Stimulated activated CD4-positive, alpha-beta T cell treated with anti-CD3 and anti-CD28 coated beads, TNF-alpha, amount 100 ng/mL, for 48 hours (primary cell): Measurements from ENCODE around the gene PLCB2.
A peak's percentile ranks its signal among the peaks of the same experiment; 100 is the strongest.

Experiments
- DNase-seq, 3 donors: peaks; one replicate each; pipeline ENCODE4 v3.0.0-alpha.2; 2020; ENCODE audit warnings: low read depth in 3 of 3

PLCB2 gene

DNA sequence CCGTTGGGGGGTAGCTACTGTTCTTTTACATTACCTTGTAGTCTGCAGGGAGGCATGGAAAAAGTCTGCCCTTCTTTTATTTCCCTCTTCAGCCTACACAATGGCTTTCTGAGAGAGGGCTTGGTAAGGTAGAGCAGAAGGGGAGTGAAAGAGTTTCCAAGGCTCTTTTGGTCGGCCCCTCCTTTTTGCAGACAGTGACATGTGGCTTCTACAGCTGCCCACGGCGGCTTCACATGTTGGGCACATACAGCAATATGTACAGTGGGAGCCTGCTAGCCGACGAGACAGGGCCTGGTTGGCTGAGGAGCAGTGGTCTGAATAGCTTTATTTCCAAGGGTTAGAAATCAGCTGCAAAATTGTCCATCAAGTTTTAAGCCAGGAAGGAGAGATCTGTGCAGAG lies 19.7 kb upstream of the PLCB2 start:
- no peak for DNase-seq

DNA sequence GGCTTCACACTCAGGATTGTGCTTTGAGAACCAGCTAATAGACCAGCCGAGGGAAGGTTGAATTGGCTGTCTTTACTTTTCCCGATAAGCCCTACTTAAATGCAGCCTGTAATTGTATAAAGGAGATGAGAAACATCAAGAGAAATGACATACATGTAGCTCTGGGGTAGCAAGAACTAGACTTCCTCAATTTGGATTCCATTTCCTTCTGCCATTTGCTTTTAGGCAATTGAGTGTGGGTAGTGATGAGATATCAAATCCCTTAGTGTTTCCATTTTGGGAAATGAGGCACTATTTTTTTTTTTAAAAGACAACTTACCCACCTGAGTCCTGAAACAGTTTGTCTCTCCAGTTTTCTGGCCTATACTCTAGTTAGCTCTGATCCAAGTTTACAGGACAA lies 18.0 kb upstream of the PLCB2 start:
- DNase-seq, result no peak

DNA sequence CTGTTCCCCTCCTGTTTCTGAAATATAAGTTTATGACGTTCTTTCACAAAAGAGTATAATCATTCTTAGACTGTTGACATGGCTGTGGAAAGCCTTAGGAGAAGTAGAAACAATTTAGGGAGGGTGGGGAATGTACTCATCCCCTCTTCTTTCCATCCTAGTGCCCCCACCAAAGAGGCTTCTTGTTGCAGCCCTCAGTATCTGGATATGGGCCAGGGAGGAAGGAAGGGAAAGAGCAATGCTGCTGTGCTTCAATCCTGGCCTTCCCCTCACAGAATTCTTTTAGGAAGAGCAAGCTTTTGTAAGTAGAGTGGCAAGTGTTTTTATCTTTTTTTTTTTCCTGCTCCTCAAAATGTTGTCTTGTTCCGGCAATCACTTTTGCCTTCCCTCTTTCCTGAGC lies 17.5 kb upstream of the PLCB2 start:
- no peak for DNase-seq

DNA sequence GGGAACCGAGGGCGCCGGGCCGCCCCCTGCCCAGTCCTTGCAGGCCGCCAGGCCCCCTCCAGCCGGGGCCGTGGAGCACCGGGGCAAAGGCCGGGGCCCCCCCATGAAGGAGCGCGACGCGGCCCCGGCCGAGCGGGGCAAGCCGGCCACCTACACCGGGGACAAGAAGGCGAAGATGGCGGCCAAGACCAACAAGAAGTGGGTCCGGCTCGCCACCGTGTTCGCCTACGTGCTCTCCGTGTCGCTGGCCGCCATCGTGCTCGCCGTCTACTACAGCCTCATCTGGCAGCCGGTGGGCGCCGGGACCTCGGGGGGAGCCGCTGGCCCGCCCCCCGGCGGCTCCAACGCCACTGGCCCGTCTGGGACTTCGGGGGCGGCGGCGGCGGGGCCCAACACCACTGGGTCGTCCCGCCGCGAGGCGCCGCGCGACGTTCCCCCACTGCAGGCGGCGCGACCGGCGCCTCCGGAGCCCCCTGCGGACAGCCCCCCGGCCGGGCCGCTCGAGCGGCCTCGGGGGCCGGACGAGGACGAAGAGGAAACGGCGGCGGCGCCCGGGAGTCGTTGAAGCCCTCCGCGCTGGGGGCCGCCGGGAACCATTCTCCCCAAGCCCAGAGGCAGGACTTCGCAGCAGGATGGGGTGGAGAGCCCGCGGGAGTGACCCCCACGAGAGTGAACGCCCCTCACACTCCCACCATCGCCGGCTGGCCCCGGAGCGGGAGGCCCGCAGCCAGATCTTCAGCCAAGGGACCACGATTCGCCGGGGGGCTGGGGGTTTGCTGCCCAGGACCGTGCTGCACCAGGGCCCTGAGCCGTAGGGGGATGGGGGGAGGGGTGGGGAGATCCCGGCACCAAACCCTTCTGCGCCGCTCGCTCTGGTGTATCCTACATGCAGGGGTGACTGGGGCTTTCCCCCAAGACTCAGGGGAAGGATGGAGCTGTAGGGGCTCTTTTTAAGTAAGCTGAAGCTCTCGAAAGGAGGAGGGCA lies 16.5 kb upstream of the PLCB2 start:
- DNase-seq, result no peak

DNA sequence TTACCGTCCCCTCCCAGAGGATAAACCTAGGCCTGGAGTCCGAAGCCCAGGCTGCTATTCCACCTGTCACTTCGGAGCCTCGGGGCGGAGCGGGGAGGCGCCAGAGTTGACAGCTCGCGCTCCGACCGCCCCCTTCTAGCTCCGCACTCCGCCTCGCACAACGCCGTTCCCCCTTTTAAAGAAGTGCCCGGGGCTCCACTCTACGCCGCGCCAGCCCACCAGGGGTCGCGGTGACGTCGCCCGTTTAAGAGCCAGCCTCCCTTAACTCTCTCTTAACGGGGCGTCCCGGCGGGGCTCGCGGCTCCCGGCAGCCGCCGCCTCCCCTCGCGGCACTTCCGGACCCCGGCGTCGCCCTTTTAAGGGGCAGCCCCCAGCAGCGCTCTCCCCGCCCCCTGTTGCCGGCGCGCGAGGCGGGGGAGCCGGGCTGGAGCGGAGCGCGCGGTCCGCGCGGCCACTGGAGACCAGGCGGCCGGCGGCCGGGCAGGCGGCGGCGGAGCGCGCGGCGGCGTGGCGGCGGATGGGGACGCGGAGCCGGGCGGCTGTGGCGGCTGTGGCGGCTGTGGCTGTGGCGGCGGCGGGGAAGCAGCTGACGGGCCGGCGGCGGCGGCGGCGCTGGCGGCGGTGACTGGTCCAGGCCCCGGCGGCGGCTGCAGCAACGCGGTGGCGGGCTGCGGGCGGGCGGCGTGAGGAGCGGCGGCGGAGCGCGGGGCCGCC lies 15.7 kb upstream of the PLCB2 start, which contains the start of gene INAFM2:
Gene INAFM2 (plus strand): TSS at position 454 of the 714 bp plus-strand sequence. CDS start 364 bp downstream, outside the sequence.
- peak; percentile 67 to 82 (median 76) for DNase-seq

DNA sequence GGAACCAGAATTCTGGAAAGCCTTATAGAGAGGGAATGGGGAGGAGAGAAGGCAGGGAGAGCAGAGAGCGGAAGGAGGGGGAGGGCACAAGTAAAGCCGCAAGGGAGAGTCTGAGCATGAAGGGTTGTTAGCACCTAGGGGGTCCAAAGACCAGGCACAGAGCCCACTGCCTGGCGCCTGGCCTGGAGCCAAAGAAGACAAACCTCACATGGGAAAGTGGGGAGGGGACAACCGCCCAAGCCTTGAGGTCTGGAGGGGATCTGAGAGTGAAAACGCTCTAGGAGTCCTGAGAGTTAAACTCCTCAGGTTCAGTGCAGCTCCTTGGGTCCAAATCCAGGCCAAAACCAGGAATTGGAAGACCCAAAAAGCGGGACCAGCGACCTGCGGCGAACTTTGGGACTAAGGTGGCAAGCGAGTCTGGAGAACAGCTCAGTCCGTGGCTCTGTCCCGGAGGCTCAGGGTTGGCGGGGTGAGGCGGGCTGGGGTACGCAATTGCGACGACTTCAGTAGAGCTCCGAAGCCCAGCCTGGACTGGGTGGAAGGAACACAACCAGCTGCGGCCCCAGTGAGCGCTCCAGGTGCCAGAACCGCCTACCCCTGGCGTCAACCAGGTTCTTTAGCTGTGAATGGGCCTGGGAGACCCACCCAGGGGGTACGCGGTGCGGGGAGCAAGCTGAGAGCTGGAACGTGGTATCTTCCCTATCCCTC lies 14.9 kb upstream of the PLCB2 start:
- DNase-seq, result no peak

DNA sequence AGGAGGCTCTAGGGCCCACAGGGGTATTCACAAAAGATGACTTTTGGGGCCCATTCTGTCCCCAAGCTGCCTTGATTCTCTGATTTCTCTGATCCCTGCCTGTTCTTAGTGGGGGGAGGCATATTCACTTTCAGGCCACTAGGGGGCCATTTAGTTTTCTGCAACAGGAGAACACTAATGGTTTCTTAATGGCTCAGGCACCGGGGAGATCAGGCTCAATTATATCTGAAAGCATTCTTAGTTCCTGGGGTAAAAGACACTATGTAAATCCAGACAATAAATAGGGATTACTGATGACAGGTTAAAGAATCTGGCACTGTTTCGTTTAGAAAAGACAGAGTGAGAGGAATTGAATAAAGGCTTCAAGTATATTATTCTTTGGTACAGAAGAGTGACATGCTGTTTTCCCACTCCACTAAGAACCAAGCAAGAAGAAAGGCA lies 13.2 kb upstream of the PLCB2 start:
- no peak for DNase-seq

DNA sequence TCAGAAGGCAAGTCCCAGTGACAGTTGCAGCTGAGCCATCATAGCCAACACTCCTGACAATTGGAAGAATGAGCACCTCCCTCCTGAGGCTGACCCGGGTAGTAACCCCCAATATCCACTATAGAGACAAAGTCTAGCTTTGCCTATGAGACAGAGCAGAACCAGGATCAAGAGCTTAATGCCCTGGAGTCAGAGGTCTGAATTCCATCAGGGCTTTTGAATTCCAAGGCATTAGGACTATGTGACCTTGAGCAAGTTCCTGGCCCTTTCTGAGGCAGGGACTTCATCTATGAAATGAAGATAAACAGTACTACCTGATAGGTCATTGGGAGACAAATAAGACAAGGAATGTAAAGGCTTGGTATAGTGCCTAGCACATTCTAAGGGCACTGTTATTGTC lies 12.7 kb upstream of the PLCB2 start:
- DNase-seq, result no peak

DNA sequence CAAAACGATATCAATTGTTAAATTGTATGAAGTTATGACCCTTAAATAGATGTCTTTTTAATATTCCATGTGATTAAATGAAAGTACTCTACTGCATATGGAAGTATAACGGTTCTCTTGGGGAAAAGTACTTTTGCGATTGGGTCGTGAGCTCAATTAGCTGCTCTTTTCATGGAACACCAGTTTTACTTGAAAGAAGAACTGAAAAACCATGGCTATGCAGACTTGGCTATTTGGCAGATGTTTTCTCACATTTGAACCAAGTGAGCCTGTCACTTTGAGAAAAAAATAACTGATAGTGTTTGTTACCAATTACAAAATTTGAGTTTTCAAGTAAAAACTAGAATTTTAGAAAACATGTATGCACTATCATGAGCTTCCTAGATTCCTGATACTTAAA lies 9.8 kb upstream of the PLCB2 start:
- DNase-seq, result no peak

DNA sequence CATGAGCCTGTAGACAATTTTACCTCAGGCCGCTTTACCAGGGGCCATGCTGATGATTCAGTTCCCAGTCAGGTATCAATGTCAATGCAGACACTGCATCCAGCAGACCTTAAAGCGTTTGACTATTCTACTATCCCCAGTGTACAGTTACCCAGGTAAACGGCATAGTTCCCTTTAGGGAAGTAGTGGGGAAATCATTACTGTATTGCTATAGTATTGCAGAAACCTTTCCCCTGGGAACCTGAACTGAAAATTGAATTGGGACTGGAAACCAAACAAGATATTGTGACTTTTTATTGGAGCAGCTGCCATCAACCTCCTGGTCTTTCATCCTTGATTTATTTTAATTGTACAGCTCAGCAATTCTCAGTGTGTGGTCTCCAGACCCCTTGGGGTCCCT lies 9.2 kb upstream of the PLCB2 start:
- DNase-seq, result no peak

DNA sequence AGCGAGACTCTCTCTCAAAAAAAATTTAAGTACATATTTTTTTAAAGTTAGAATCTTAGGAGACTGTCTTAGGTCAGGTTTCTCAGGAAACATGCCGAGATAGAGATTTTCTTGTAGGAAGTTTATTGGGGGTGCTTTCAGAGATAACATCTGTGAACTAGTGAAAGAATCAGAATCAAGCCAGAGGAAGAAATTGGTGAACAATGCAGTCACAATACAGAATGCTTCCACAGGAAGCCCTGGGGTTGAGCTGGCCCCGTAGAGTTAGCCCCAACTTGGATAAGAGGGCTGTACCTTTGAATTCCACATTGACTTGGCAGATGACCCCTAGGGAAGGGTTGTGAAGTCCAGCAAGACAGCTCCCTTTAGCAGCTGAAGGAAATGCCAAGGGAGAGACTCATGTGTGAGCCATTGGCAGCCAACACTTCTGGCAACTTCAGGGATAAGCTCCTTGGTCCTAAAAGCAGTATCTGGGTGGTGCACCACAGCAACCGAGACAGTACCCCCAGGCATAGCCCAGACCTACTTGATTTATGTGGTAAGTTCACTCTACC lies 7.1 kb upstream of the PLCB2 start:
- no peak for DNase-seq

DNA sequence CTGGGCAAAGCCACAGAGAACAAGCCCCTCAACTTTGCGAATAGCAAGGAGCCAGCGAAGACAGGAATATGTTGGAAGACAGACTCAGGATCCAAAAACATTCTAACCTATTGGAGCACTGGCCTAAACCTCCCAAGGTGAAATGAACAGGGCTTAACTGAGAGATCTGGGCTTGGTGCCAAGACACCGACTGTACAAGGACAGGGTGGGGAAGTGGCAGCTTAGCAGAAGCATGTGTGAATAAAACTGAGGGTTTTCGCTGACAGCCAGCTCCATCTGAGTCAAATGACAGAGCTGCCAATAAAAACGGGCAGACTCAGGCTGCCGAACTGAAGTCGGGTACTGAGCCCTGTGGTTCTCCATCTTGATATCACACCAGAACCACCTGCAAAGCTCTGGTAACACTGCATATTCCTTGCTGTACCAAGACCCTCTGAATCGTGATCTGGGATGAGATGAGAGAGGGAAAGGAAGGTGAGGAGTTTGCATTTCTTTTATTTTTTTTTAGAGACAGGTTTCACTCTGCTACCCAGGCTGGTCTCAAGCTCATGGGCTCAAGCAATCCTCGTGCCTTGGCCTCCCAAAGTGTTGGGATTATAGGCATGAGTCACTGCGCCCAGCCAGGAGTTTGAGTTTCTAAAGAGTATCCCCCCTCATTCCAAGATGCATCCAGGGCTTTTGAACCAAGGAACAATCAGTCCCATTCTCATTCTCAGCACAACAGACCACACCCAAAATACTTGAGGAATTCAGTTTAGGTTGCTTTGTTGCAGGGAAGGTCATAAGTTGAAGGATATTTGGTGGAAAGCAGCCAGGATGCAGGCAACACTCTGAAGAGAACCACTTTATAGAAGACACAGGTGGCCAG lies 6.0 kb upstream of the PLCB2 start:
- DNase-seq, result no peak

DNA sequence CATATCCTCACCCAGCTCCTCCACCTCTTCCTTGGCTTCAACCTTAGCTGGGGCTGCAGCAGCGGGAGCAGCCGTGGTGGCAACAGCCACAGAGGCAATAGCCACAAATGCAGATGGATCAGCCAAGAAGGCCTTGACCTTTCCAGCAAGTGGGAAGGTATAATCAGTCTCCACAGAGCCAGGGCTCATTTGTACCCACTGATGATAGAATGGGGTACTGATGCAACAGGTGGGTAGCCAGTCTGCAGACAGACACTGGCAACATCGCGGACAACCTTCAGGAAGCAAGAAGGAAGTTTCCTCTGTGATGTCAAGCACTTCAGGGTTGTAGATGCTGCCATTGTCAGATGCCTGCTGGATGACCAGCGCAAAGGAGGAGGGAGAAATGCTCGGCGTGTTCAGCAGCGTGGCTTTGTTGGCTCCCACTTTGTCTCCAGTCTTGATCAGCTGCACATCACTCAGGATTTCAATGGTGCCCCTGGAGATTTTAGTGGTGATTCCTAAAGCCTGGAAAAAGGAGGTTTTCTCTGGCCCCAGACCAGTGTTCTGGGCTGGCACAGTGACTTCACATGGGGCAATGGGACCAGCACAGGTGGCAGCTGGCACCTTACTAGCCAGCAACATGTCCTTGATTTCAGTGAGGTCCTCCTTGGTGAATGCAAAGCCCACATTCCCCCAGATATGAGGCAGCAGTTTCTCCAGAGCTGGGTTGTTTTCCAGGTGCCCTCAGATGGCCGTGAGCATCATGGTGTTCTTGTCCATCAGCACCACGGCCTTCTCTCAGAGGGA lies 4.8 kb upstream of the PLCB2 start:
- DNase-seq, result no peak

DNA sequence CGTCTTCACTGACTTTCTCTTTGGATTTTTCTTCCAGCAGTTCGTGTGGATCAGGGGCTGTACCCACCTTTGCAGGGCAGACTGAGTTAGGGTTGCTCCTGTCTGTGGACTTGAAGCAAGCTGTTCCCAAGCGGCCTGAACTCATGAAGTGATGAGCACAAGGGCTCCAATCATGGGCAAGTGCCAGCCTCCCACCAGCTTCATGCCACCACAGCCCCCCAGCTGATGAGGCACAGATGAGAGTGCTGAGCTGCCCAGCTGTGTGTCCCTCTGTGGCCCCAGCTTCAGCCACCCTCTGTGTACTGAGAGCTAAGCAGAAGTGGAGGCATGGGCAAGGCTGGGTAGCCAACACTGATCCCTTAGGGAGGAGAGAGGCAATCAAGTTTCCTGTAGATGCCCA lies 3.3 kb upstream of the PLCB2 start:
- no peak for DNase-seq

DNA sequence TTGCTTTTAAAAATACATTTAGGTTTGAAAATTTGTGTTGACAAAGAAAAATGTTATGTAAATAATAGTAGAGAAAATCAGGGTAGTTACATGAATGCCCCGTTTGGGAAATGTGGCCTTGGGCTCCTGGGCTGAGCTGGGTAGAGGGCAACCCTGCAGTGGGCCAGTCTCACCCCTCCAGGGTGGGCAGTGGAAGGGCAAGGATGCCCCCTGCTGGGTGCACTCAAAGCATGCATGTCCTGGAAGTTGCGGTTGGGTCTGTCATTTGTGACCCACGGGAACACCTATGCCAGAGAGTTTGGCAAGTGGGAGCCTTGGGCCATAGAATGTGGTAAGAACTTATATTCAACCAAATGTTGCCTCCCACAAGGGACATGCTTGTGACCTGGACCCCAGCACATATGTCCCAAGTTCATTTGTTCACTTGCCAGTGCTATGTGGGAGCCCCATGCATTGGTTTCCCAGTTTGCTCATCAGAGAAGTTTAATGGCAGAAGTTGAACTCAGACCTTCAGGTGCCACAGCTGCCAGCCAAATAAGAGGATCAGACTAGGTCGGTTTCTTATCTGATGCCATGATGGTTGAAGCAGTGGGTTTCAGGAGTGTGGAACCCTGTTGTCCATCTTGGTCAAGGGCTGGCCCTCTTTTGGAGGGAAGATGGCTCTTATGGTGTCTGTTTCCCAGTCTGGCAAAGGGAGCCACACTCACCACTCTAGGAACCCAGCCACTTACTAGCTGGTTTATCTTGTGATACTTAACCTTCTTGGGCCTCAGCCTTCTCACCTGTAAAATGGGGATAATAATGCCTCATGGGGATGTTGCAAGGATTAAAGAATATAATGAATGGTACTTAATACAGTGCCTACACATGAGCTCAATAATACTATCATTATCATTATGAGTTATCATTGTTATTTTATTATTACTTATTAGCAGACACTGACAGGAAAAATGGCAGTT lies 2.5 kb upstream of the PLCB2 start:
- peak in 2 of 3 donors; percentile 46 to 53 for DNase-seq

DNA sequence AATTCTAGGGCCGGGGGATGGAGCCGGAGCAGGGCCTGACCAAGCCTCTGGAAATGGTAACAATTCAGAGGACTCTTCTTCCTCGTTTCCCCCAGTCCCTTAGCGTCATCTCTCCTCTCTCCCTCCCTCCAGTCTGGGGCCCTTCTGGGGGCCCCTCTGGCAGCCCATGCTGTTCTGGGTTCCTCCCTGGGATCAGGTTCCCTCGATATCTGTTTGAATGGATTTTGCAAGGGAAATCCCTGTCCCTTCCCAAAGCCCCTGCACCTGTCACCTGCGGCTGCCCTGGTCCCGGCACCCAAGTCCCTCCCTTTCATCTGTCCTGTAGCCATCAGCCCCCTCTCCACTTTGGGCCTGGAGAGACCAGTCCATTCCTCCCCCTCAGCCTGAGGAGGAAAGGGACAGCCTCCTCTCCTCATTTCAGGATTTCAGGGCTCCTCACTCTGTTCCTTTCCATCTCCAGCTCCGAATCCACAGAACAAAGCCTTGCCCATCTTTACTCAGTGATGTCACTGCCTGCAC lies 1.7 kb upstream of the PLCB2 start:
- no peak for DNase-seq

DNA sequence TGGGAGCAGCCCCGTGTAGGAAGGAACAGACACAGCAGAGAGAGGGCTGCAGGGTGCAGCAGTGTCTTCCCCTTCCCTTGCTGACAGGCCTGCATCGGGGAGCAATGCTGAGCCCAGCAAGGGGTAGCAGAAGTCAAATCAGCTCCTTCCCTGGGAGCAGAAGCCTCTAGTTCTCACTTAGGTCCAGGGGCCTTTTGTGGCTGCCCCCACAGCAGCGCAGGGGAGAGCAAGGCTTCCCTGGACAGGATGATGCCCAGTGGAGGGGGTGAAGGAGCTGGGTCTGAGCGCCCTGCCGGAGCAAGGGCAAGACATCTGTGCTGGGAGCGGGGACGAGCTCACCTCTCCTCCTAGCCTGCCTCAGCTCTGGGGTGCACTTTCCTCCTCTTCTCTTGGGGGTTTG lies 827 bp downstream of the PLCB2 start:
- DNase-seq, result no peak

DNA sequence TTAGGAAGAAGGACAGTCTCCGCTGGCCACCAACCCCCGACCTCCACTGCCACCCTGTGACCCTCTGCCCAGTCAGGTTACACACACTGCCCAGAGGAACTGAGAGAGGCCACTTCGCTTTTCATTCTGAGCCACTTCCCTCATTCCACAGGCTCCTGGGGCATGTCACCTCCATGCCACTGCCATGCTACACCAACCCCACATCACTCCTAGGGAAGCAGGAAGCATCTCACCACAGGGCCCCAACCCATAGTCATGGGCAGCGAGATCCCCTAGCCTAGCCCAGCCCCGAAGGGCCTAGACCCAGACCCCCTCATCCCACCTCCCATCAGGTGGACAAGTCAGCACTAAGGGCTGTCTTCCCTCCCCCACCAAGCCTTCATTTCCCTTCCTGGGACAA lies 1.4 kb downstream of the PLCB2 start:
- DNase-seq, result no peak

DNA sequence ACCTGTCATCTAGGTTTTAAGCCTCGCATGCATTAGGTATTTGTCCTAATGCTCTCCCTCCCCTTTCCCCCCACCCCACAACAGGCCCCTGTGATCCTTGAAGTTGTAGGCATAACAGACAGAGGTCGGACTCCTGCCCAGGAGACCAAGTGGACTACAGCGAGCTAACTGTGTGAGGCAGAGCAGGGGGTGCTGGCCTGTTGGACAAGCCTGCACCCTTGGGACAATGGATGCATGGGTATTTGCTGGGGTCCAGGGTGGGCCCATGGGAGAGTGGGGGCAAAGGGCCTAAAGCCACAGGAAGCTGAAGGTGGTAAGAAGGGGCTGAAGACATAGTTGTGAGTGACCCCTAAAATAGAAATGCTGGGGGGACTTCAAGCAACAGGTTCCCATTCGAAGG lies 2.5 kb downstream of the PLCB2 start:
- no peak for DNase-seq
